Stimulated activated CD8-positive, alpha-beta memory T cell treated with anti-CD3 and anti-CD28 coated beads, Interleukin-4, amount 100 ng/mL, for 24 hours (primary cell): ENCODE results near the gene CNN1.

Experiments used
- DNase-seq: peaks from one replicate; pipeline ENCODE4 v3.0.0-alpha.2; 2020; ENCODE audit warnings: low read depth

CNN1 gene

GRCh38 chr19:11538232-11539036 is at the start of gene CNN1:
CNN1 (plus strand) TSS chr19:11538851; CDS start chr19:11538928, 77 bp downstream.
- DNase-seq = no peak

- no peak for DNase-seq
These were observed 49.3 kb upstream of the CNN1 start for GRCh38 chr19:11489378-11489777.

GRCh38 chr19:11494634-11495285 is 43.9 kb upstream of the CNN1 start:
- no peak for DNase-seq

- DNase-seq = no peak
These were observed 43.2 kb upstream of the CNN1 start for GRCh38 chr19:11495481-11495880.

GRCh38 chr19:11495885-11496284 is 42.8 kb upstream of the CNN1 start:
- DNase-seq = no peak

GRCh38 chr19:11496391-11497163 is 42.1 kb upstream of the CNN1 start:
- peak; percentile 41 for DNase-seq

- DNase-seq = no peak
These were observed 39.4 kb upstream of the CNN1 start for GRCh38 chr19:11499220-11499726.

GRCh38 chr19:11499890-11500420 is 38.7 kb upstream of the CNN1 start:
- no peak for DNase-seq

- no peak for DNase-seq
These were observed 34.1 kb upstream of the CNN1 start for GRCh38 chr19:11504502-11505031.

- DNase-seq = peak; percentile 93
These were observed 33.6 kb upstream of the CNN1 start for GRCh38 chr19:11505032-11505503.

- peak; percentile 91 for DNase-seq
These were observed 33.0 kb upstream of the CNN1 start, which contains the start of gene ZNF653 for GRCh38 chr19:11505504-11506100. ZNF653 (minus strand) TSS chr19:11505839; CDS start chr19:11505786, 53 bp downstream.

GRCh38 chr19:11506101-11506555 is 32.5 kb upstream of the CNN1 start:
- DNase-seq = no peak

- no peak for DNase-seq
These were observed 31.7 kb upstream of the CNN1 start for GRCh38 chr19:11506967-11507366.

GRCh38 chr19:11507370-11508078 is 31.1 kb upstream of the CNN1 start:
- DNase-seq = no peak

- DNase-seq = no peak
These were observed 28.2 kb upstream of the CNN1 start for GRCh38 chr19:11510444-11510843.

GRCh38 chr19:11513946-11514345 is 24.7 kb upstream of the CNN1 start:
- DNase-seq = no peak

GRCh38 chr19:11519138-11519537 is 19.5 kb upstream of the CNN1 start:
- no peak for DNase-seq

GRCh38 chr19:11528551-11529341 is 9.9 kb upstream of the CNN1 start, which contains the start of gene ECSIT:
ECSIT (minus strand) TSS chr19:11529134; CDS start chr19:11519170, 9,964 bp downstream.
- peak; percentile 86 for DNase-seq

GRCh38 chr19:11530432-11530831 is 8.2 kb upstream of the CNN1 start:
- no peak for DNase-seq

GRCh38 chr19:11534538-11534937 is 4.1 kb upstream of the CNN1 start:
- no peak for DNase-seq
